Loucy (cell line): Measurements from ENCODE around the gene MINDY3.

Experiments
- CTCF ChIP-seq: fragments of 200-600 bp; sonication (generic); conservative IDR thresholded peaks from 2 replicates; pipeline ENCODE4 v1.5.1; 2014; ENCODE audit warnings: mild to moderate bottlenecking, antibody characterized with exemption, low read length
- EZH2phosphoT487 ChIP-seq: fragments of 200-600 bp; IDR thresholded peaks from 2 replicates; pipeline ENCODE4 v1.6.1; 2018; ENCODE audit warnings: antibody characterized with exemption, mild to moderate bottlenecking, moderate library complexity, borderline replicate concordance

GRCh38 chr10:15877836-15878576, 17.7 kb upstream of the MINDY3 start:
- no peak for TF ChIP-seq CTCF
- no peak for TF ChIP-seq EZH2phosphoT487
